ENCODE data around the gene TMEM127. TPM values are rescaled to one million over a fixed set of nuclear protein-coding genes. Genes with fewer than 3 reads are reported as not detected.
"Not testable (repeated sequence)": the region's sequence is repeated elsewhere in the genome, so short reads cannot be mapped to it uniquely, and the experiment has no call there.

TMEM127 gene
- total RNA-seq, 2 experiments from 2014 or later = 17.4 to 21.2 TPM

DNA sequence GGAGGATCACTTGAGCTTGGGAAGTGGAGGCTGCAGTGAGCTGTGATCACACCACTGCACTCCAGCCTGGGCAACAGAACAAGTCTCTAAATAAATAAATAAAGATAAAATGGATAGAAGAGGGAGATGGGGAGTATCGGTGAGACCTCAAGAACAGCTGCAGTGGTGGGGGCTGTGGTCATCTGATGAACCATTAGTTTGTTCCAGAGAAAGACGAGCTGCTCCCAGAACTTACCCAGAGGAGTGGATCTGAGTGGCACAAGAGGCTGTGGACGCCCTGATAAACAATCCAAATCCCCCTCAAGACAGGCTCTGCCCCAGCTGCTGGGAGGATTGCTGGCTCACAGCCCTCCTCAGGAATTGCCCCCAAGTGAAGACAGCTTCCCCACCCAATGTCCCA, 26.7 kb downstream of the TMEM127 start:
- Mint-ChIP-seq H3K27me3 (no peaks in the 10 kb centered on the region), H3K27ac (no peak overlapping the region), H3K9me3 (no peaks in the 10 kb centered on the region), H3K36me3 (peaks cover 7% of the 10 kb centered on the region), H3K4me3 (no peak overlapping the region), H3K4me1 (peaks cover 25% of the 10 kb centered on the region)
- no peak for DNase-seq

DNA sequence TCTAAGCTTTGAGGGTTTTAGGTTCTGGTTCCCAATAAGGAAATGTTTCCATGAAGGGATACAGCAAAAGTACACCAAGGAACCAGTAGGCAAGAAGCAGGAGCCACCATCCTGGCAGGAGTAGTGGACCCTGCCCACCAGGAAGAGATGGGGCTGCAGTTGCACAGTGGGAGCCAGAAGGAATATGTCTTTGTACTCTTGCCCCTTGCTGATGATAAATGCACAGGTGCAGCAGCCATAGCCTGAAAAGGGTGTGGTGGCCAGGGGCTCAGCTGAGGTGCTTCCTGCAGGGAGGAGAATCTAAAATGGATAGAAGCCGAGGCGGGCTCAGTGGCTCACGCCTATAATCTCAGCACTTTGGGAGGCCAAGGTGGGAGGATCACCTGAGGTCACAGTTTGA, 27.5 kb downstream of the TMEM127 start:
- H3K4me3 Mint-ChIP-seq = no peak overlapping the region
- H3K9me3 Mint-ChIP-seq = no peaks in the 10 kb centered on the region
- H3K27me3 Mint-ChIP-seq = no peaks in the 10 kb centered on the region
- peaks cover 7% of the 10 kb centered on the region for H3K36me3 Mint-ChIP-seq
- H3K27ac Mint-ChIP-seq = no peak overlapping the region
- peaks cover 25% of the 10 kb centered on the region for H3K4me1 Mint-ChIP-seq
- DNase-seq = no peak

DNA sequence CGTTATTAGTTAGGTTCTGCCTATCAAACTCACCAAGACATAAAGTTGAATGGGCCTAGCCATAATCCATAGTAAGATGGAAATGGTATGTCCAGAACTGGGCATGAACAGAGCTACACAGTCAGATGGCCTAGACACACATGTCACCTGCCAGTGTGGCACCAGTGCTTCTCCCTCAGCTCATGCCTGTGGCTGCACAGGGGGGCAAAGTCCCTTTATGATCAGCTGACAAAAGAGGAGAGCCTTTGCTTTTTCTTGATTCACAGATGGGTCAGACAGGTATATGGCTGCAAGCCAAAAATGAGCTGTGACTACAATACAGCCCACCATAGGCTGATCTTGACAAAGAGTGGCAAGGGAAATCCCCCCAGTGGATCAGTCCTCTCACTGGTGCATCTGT, 28.9 kb downstream of the TMEM127 start:
- Mint-ChIP-seq H3K27me3 (no peaks in the 10 kb centered on the region), H3K27ac (no peak overlapping the region), H3K4me1 (peaks cover 12% of the 10 kb centered on the region), H3K4me3 (no peak overlapping the region), H3K36me3 (no peaks in the 10 kb centered on the region), H3K9me3 (no peaks in the 10 kb centered on the region)
- no peak for DNase-seq

DNA sequence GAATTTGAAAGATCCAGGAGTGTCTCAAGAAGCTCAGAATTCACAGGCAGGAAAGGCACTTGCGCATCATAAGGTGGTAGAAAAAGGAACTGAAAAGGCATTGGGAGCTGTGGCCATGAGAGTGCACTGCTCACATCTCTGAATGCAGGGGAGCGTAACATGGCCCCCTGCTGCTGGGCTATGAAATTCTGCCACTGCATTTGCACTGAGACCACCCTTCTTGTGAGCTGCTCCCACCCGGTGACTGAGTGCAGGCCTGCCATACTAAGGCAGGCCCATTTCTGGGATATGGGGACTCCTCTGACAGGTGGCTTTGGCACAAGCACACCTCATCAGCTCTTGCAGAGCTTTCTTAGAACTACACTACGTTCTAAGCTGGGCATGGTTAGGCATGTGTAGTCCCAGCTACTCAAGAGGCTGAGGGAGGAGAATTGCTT, 31.9 kb downstream of the TMEM127 start:
- Mint-ChIP-seq H3K4me1 (no peaks in the 10 kb centered on the region), H3K9me3 (no peaks in the 10 kb centered on the region), H3K27ac (no peak overlapping the region), H3K36me3 (peaks cover 3% of the 10 kb centered on the region), H3K27me3 (no peaks in the 10 kb centered on the region), H3K4me3 (no peak overlapping the region)
- no peak for DNase-seq

DNA sequence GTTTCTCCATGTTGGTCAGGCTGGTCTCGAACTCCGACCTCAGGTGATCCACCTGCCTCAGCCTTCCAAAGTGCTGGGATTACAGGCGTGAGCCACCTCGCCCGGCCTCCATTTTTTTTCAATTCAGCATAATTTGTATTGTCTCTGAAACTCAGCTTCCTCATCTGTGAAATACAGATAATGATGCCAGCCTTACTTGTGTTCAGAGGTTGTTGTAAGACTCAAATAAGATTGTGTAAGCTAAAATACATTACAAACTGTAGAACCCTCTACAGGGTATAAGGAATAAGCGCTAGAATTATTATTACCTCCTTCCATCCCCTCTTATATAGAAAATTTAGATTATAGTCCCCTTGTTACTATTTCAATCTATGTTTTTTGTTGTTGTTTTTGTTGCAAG, 32.4 kb downstream of the TMEM127 start:
- H3K27ac Mint-ChIP-seq = no peak overlapping the region
- H3K4me1 Mint-ChIP-seq = no peaks in the 10 kb centered on the region
- H3K4me3 Mint-ChIP-seq = no peak overlapping the region
- DNase-seq = no peak
- H3K9me3 Mint-ChIP-seq = no peaks in the 10 kb centered on the region
- H3K36me3 Mint-ChIP-seq = peaks cover 3% of the 10 kb centered on the region
- H3K27me3 Mint-ChIP-seq = no peaks in the 10 kb centered on the region

DNA sequence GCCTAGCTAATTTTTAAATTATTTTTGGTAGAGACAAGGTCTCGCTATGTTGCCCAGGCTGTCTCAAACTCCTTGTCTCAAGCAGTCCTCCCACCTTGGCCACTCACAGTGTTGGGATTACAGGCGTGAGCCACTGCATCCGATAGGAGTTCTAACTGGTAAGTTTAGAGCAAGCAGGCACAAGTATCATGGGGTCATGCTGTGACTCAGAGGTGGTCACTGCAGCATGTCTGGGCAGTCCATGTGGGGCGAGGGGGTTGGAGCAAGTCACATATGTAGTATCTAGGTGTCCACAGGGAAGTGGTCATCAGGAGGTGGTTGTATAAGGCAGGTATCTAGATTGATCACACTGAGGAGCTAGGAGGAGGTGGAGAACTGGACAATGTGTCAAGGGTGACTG, 34.5 kb downstream of the TMEM127 start:
- no peak overlapping the region for H3K27ac Mint-ChIP-seq
- H3K9me3 Mint-ChIP-seq = no peaks in the 10 kb centered on the region
- no peak overlapping the region for H3K4me3 Mint-ChIP-seq
- no peaks in the 10 kb centered on the region for H3K4me1 Mint-ChIP-seq
- no peak for DNase-seq
- no peaks in the 10 kb centered on the region for H3K27me3 Mint-ChIP-seq
- peaks cover 3% of the 10 kb centered on the region for H3K36me3 Mint-ChIP-seq

DNA sequence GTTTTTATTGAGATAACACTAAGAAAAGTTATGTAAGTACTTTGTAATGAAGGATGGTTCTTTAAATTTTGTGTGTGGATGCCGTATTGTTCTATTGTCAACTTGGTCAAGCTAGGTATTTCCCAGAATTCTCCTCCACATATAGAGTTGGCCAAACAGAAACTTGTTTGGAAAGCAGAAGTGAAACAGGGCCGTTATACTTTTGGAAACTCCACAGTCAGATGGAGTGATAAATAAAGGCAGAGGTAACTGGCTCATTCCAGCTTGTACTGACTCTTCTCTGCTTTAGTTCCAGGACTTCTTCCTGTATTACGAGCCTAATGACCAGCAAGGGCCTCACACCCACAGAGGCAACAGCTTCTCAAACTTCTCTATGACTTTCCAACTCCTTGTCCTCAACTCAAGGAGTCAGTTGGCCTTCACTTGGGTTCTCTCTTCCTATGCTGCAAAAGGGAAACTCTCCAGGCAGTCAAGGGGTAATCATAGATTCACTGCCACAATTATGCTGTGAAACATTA, 40.7 kb downstream of the TMEM127 start:
- Mint-ChIP-seq H3K36me3 (no peaks in the 10 kb centered on the region), H3K27ac (peak overlapping the region; percentile 52), H3K4me1 (peaks cover 5% of the 10 kb centered on the region), H3K27me3 (no peaks in the 10 kb centered on the region), H3K9me3 (no peaks in the 10 kb centered on the region), H3K4me3 (no peak overlapping the region)
- DNase-seq = no peak

DNA sequence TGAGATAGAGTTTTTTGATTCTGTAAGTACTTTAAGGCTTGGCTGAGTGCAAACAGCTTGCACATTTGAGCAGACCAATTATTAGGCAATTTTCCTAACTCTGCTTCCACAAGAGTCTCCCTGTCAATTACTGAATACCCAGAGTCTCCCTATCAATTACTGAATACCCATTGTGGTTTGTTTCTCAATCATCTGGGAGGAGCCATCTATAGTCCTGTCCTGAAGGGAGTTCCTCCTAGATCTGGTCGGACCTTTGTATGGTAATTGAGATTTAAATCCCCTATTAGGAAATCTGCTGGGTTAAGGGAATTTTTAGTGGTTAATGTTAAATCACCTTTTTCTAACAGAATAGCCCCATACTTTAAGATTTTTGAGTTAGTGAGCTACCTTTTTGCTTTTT, 44.7 kb downstream of the TMEM127 start:
- not testable (repeated sequence) for H3K4me3 Mint-ChIP-seq, DNase-seq, H3K27me3 Mint-ChIP-seq, H3K27ac Mint-ChIP-seq, H3K4me1 Mint-ChIP-seq, H3K36me3 Mint-ChIP-seq, H3K9me3 Mint-ChIP-seq

DNA sequence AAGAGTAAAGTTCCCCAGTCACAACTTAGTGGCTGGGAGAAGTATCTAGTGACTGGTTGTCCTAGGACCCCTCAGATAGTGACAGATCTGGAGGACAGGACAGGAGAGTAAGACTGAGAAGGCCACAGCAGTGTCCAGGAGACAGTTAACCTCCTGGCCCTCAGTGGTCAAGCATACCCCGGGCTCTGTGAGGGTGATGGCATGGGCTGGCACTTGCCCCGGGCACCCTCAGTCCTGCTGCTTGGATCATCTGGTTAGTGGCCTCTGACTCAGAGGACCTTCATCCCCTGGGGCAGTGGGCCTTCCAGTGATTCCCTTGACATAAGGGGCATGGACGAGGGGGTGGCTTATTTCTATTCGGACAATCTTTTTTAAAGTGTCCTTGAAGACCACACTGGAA, 45.8 kb downstream of the TMEM127 start:
- not testable (repeated sequence) for H3K4me1 Mint-ChIP-seq, DNase-seq, H3K9me3 Mint-ChIP-seq, H3K36me3 Mint-ChIP-seq, H3K27ac Mint-ChIP-seq, H3K4me3 Mint-ChIP-seq, H3K27me3 Mint-ChIP-seq

DNA sequence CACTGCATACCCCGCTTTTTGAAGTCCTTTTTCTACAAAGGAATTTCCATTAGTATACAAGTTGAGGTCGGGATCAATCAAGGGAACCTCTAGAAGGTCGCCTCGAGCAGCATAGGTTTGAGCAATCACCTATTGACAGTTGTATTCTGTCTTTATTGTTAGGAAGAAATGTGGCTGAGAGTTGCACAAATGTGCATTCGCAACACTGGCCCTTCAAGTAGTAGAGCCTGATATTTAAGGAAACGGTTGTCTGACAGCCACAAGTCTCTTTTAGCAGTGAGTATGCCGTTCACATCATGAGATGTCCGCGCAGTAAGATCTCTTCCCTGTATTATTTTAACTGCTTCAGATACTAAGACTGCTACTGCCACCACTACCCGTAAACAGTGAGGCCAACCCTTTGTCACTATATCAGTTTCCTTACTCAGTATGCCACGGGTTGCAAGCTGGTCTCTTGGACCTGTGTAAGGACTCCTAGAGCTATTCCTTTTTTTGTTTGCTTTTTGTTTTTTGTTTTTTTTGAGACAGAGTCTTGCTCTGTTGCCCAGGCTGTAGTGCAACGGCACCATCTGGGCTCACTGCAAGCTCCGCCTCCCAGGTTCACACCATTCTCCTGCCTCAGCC, 47.2 kb downstream of the TMEM127 start:
- Mint-ChIP-seq H3K27me3 (no peaks in the 10 kb centered on the region), H3K4me3 (no peak overlapping the region), H3K27ac (no peak overlapping the region), H3K36me3 (no peaks in the 10 kb centered on the region), H3K4me1 (peaks cover 2% of the 10 kb centered on the region), H3K9me3 (no peaks in the 10 kb centered on the region)
- DNase-seq = no peak

DNA sequence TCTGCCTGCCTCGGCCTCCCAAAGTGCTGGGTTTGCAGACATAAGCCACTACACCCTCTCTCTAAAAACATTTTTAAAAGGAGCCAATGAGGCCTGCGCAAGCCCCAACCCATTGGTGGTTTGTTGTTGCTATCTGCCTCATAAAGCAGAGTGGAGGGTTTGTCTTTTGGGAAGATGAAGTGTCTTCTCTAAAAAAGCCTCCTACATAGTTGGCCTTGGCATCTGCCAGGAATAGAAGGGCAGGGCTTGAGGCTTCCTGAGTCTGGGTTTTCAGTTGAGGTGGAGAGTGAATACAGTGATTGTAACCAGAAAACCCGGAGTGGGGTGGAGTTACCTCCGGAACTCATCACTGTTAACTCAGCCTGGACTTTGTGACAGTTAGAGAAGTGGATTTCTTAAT, 51.2 kb downstream of the TMEM127 start:
- H3K27me3 Mint-ChIP-seq = no peaks in the 10 kb centered on the region
- no peak overlapping the region for H3K4me3 Mint-ChIP-seq
- H3K9me3 Mint-ChIP-seq = no peaks in the 10 kb centered on the region
- H3K4me1 Mint-ChIP-seq = peaks cover 9% of the 10 kb centered on the region
- DNase-seq = no peak
- no peaks in the 10 kb centered on the region for H3K36me3 Mint-ChIP-seq
- no peak overlapping the region for H3K27ac Mint-ChIP-seq

DNA sequence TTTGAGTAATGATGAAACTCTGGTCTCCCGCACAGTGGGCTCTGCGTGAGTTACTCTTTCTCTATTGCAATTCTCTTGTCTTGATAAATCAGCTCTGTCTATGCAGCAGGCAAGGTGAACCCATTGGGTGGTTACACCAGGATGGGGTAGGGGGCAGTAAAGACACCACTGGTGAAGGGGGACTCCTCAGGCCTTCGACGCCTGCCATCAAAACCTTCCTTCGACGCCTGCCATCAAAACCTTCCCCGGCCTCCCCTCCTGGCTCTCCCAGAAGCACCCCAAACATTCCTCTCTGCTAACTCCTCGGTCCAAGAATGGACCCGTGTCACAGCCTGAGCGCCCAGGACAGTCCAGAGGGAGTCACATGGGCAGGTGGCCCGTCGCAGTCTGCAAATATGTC, 52.4 kb downstream of the TMEM127 start:
- DNase-seq = no peak
- H3K36me3 Mint-ChIP-seq = no peaks in the 10 kb centered on the region
- H3K27me3 Mint-ChIP-seq = no peaks in the 10 kb centered on the region
- no peak overlapping the region for H3K27ac Mint-ChIP-seq
- H3K4me3 Mint-ChIP-seq = no peak overlapping the region
- no peaks in the 10 kb centered on the region for H3K9me3 Mint-ChIP-seq
- H3K4me1 Mint-ChIP-seq = peaks cover 13% of the 10 kb centered on the region

DNA sequence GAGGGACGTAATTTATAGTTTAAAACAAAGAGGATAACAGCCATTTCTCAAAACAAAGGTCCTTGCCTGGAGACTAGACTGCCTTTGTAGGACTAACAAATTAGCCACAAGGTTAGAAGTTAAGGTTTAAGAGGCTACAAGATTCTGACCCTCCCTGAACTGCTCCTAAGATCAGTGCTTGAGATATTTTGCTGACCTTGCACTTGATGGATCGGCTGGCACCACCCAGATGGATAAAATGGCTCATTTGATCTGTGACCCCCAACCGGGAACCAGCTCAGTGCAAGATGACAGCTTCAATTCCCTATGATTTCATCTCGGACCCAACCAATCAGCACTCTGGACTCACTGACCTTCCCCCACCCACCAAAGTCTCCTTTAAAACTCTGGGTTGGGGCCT, 53.5 kb downstream of the TMEM127 start:
- Mint-ChIP-seq H3K4me3 (no peak overlapping the region), H3K9me3 (no peaks in the 10 kb centered on the region), H3K27me3 (no peaks in the 10 kb centered on the region), H3K27ac (no peak overlapping the region), H3K36me3 (peaks cover 7% of the 10 kb centered on the region), H3K4me1 (peaks cover 18% of the 10 kb centered on the region)
- no peak for DNase-seq

DNA sequence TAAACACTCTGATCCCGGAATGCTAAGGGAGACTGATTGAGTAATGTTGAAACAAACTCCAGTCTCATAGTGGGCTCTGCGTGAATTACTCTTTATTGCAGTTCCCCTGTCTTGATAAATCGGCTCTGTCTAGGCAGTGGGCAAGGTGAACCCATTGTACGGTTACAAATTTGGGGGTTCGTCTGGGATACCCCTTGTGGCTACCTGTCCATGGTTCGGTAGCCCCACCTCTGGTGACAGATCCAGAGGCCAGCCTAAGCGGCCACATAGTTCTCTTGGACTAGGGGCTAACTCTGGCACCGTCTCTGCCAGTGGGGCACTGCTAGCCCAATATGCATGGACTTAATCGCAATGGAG, 56.1 kb downstream of the TMEM127 start:
- Mint-ChIP-seq H3K27ac (peak overlapping the region; percentile 89), H3K36me3 (peaks cover 25% of the 10 kb centered on the region), H3K9me3 (no peaks in the 10 kb centered on the region), H3K4me1 (peaks cover 39% of the 10 kb centered on the region), H3K27me3 (no peaks in the 10 kb centered on the region), H3K4me3 (peak overlapping the region; percentile 95)
- DNase-seq = no peak

DNA sequence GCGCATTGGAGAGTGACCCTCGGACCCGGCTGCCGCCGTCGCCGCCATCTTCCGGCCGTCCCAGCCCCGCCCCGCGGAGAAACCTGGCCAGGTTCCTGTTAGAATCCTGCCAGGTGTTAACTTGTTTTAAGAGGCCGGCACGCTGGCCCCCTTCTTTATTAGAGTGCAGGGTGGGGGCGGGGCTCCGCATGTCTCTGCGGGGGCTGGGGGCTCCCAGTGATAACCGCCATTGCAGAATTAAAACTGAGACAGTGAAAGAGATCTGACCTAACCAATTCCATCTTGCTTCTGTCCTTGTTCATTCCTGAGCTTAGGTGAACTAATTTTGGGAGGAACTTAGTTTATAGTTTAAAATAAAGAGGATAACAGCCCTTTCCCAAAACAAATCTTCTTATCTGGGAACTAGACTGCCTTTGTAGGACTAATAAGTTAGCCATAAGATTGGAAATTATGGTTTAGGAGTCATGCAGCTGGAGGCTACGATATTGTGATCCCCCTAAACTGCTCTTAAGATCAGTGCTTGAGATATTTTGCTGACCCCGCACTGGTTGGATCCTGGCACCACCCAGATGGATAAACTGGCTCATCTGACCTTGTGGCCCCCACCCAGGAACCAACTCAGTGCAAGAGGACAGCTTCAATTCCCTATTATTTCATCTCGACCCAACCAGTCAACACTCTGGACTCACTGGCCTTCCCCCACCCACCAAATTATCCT, 56.6 kb downstream of the TMEM127 start:
- Mint-ChIP-seq H3K27me3 (no peaks in the 10 kb centered on the region), H3K36me3 (peaks cover 26% of the 10 kb centered on the region), H3K4me1 (peaks cover 42% of the 10 kb centered on the region), H3K9me3 (no peaks in the 10 kb centered on the region), H3K27ac (peak overlapping the region; percentile 89), H3K4me3 (peak overlapping the region; percentile 95)
- no peak for DNase-seq
